Endodermal cell (in vitro differentiated cells): ENCODE measurements around the gene BLTP3A. TPM values are rescaled to one million over a fixed set of nuclear protein-coding genes. Genes with fewer than 3 reads are reported as not detected.
A peak's percentile ranks its signal among the peaks of the same experiment; 100 is the strongest.
"Not testable (repeated sequence)": the region's sequence is repeated elsewhere in the genome, so short reads cannot be mapped to it uniquely, and the experiment has no call there.

Source experiments
- DNase-seq: peaks from one replicate; pipeline ENCODE4 v3.0.0-alpha.2; 2017
- H3K27ac ChIP-seq: 2 replicates; pipeline ENCODE4 v1.5.1; 2013; ENCODE audit warnings: mild to moderate bottlenecking, low read depth, low read length, moderate library complexity
- H3K27me3 ChIP-seq: 2 replicates; pipeline ENCODE4 v1.6.1; 2013; ENCODE audit warnings: mild to moderate bottlenecking, low read length, moderate library complexity; ENCODE audit not compliant: insufficient read depth, control insufficient read depth, poor library complexity, severe bottlenecking
- H3K36me3 ChIP-seq: 2 replicates; pipeline ENCODE4 v1.7.0; 2013; ENCODE audit warnings: mild to moderate bottlenecking, low read length, moderate library complexity; ENCODE audit not compliant: control insufficient read depth, insufficient read depth
- H3K4me1 ChIP-seq: one replicate; pipeline ENCODE4 v1.7.0; 2013; ENCODE audit warnings: low read length; ENCODE audit not compliant: control insufficient read depth, insufficient read depth
- H3K4me3 ChIP-seq: 2 replicates; pipeline ENCODE4 v1.5.1; 2013; ENCODE audit warnings: mild to moderate bottlenecking, low read length, moderate library complexity
- H3K9ac ChIP-seq: 2 replicates; pipeline ENCODE4 v1.6.1; 2013; ENCODE audit warnings: mild to moderate bottlenecking, low read length, moderate library complexity; ENCODE audit not compliant: poor library complexity, severe bottlenecking; ENCODE audit errors: extremely low read depth
- H3K9me3 ChIP-seq: 2 replicates; pipeline ENCODE4 v1.6.1; 2013; ENCODE audit warnings: mild to moderate bottlenecking, low read length, moderate library complexity; ENCODE audit not compliant: control insufficient read depth
- H3K27ac Mint-ChIP-seq: 2 replicates; pipeline ENCODE4 v1.8.0; 2020; ENCODE audit warnings: mixed read lengths
- H3K27me3 Mint-ChIP-seq: 2 replicates; pipeline ENCODE4 v1.8.0; 2021; ENCODE audit warnings: mild to moderate bottlenecking, mixed read lengths; ENCODE audit not compliant: insufficient read depth
- H3K36me3 Mint-ChIP-seq: 2 replicates; pipeline ENCODE4 v1.8.0; 2020; ENCODE audit warnings: low read depth, mixed read lengths
- H3K4me1 Mint-ChIP-seq: 2 replicates; pipeline ENCODE4 v1.8.0; 2020; ENCODE audit warnings: mixed read lengths
- H3K4me3 Mint-ChIP-seq: 2 replicates; pipeline ENCODE4 v1.8.0; 2020; ENCODE audit warnings: mild to moderate bottlenecking, moderate library complexity, mixed read lengths
- H3K9me3 Mint-ChIP-seq: 2 replicates; pipeline ENCODE4 v1.8.0; 2020; ENCODE audit warnings: mild to moderate bottlenecking, mixed read lengths
- CTCF ChIP-seq: fragments of 200-600 bp; sonication (generic); conservative IDR thresholded peaks from 2 replicates; pipeline ENCODE4 v1.5.0; 2021; ENCODE audit warnings: antibody characterized with exemption, mild to moderate bottlenecking
- WGBS, 2 experiments: methylation state at CpG; one replicate each; pipeline versions ENCODE4 v1.1.5 to v1.1.7; 2013; ENCODE audit warnings: missing lambda C conversion rate in 2 of 2, mixed read lengths in 1 of 2; ENCODE audit not compliant: insufficient coverage in 1 of 2, insufficient read length in 1 of 2; 5-methylcytosine and 5-hydroxymethylcytosine counted together
- long read RNA-seq, 4 experiments: library from polyadenylated mRNA in 2 of 4; library from RNA in 1 of 4; library from capped mRNA in 1 of 4; stranded (forward) in 3 of 4; unstranded in 1 of 4; transcript quantifications; one replicate each; pipeline ENCODE4 v2.0.0, GENCODE V29; 2020 to 2021; ENCODE audit warnings: inconsistent platforms in 1 of 4
- polyA plus RNA-seq, 2 experiments: library from polyadenylated mRNA; stranded (reverse); fragments of 50-300 nt; gene quantifications; one replicate each; pipeline ENCODE4 v1.2.3, GENCODE V29; 2013
- total RNA-seq, 2 donors: library from RNA; stranded (reverse); fragmentation: NEBNext Ultra II Directional in 1 of 2; extraction: Animal tissue kit (Norgen Biotek cat#: 25700) in 1 of 2; gene quantifications; 2 replicates in 1 of 2; 3 replicates in 1 of 2; pipeline ENCODE4 v1.2.1, GENCODE V29; 2021

The BLTP3A gene
- total RNA-seq, result 10 to 100 TPM; 18.6 to 22.5 TPM
- polyA plus RNA-seq (2013, experiment 1 of 2), result 12.5 TPM
- 11.3 TPM for polyA plus RNA-seq (2013, experiment 2 of 2)
- long read RNA-seq, experiment 1, partial matches to known transcripts, result 2 of 9 reads
- long read RNA-seq, experiment 1, other reads (novel, unspliced or antisense), result 7 of 9 reads
- long read RNA-seq, experiment 2, full-length matches to known transcripts, result 13 of 27 reads
- long read RNA-seq, experiment 2, partial matches to known transcripts, result 8 of 27 reads
- long read RNA-seq, experiment 2, other reads (novel, unspliced or antisense), result 6 of 27 reads
- long read RNA-seq, experiment 3, full-length matches to known transcripts, result 2 of 21 reads
- long read RNA-seq, experiment 3, partial matches to known transcripts, result 10 of 21 reads
- long read RNA-seq, experiment 3, other reads (novel, unspliced or antisense), result 9 of 21 reads
- long read RNA-seq, experiment 4, result 0 reads

- peaks cover 16% of the 10 kb centered on the region for H3K4me1 Mint-ChIP-seq
- H3K27me3 ChIP-seq, result no peaks in the 10 kb centered on the region
- H3K27ac ChIP-seq, result peak within 1 kb of the TSS; percentile 75
- H3K4me3 ChIP-seq, result peak within 1 kb of the TSS; percentile 91
- 0% methylated on average over 55 to 99 of the region's 99 CpGs for WGBS, 2 experiments
- peak; percentile 9 for TF ChIP-seq CTCF
- peak within 1 kb of the TSS; percentile 87 for H3K9ac ChIP-seq
- no peaks in the 10 kb centered on the region for H3K4me1 ChIP-seq
- H3K27me3 Mint-ChIP-seq, result no peaks in the 10 kb centered on the region
- H3K27ac Mint-ChIP-seq, result peak within 1 kb of the TSS; percentile 97
- H3K36me3 ChIP-seq, result no peaks in the 10 kb centered on the region
- H3K9me3 ChIP-seq, result peaks cover 5% of the 10 kb centered on the region
- peaks cover 4% of the 10 kb centered on the region for H3K36me3 Mint-ChIP-seq
- peak within 1 kb of the TSS; percentile 89 for H3K4me3 Mint-ChIP-seq
- DNase-seq, result peak; percentile 86
- H3K9me3 Mint-ChIP-seq, result peaks cover 12% of the 10 kb centered on the region
These were observed at the start of gene BLTP3A for GRCh38 chr6:34791701-34792604. BLTP3A (plus strand) TSS chr6:34792083; CDS start chr6:34792251, 168 bp downstream.

GRCh38 chr6:34742094-34742493 is 49.8 kb upstream of the BLTP3A start:
- TF ChIP-seq CTCF, result no peak
- H3K4me3 Mint-ChIP-seq, result no peak overlapping the region

GRCh38 chr6:34743625-34744293 is 48.1 kb upstream of the BLTP3A start:
- peaks cover 8% of the 10 kb centered on the region for H3K4me1 Mint-ChIP-seq

More at GRCh38 chr6:34742094-34742493, 49.8 kb upstream of the BLTP3A start:
- no peak for DNase-seq
- H3K36me3 Mint-ChIP-seq, result no peaks in the 10 kb centered on the region
- Histone ChIP-seq H3K9ac (no peak overlapping the region), H3K36me3 (no peaks in the 10 kb centered on the region), H3K4me1 (no peaks in the 10 kb centered on the region), H3K27me3 (no peaks in the 10 kb centered on the region), H3K27ac (no peak overlapping the region), H3K9me3 (no peaks in the 10 kb centered on the region), H3K4me3 (no peak overlapping the region)
- no peaks in the 10 kb centered on the region for H3K27me3 Mint-ChIP-seq
- H3K9me3 Mint-ChIP-seq, result no peaks in the 10 kb centered on the region
- 90% methylated on average over 4 of the region's 4 CpGs; no CpG with 5 or more reads in 1 of the 2 experiments for WGBS, 2 experiments
- no peak overlapping the region for H3K27ac Mint-ChIP-seq
- peaks cover 8% of the 10 kb centered on the region for H3K4me1 Mint-ChIP-seq

GRCh38 chr6:34744294-34744647 is 47.6 kb upstream of the BLTP3A start:
- H3K4me1 ChIP-seq, H3K9me3 Mint-ChIP-seq, H3K4me3 Mint-ChIP-seq, H3K27me3 ChIP-seq, H3K9me3 ChIP-seq, H3K4me3 ChIP-seq, H3K36me3 ChIP-seq, H3K27ac ChIP-seq, H3K36me3 Mint-ChIP-seq, H3K27me3 Mint-ChIP-seq, H3K9ac ChIP-seq, H3K4me1 Mint-ChIP-seq, H3K27ac Mint-ChIP-seq, DNase-seq: not testable (repeated sequence)
- WGBS, 2 experiments, result 90 to 93% methylated on average over 3 to 10 of the region's 10 CpGs

More at GRCh38 chr6:34743625-34744293, 48.1 kb upstream of the BLTP3A start:
- Mint-ChIP-seq H3K9me3 (no peaks in the 10 kb centered on the region), H3K27me3 (no peaks in the 10 kb centered on the region), H3K36me3 (no peaks in the 10 kb centered on the region), H3K27ac (no peak overlapping the region), H3K4me3 (no peak overlapping the region)
- Histone ChIP-seq H3K9ac (no peak overlapping the region), H3K36me3 (no peaks in the 10 kb centered on the region), H3K27me3 (no peaks in the 10 kb centered on the region), H3K27ac (no peak overlapping the region), H3K4me3 (no peak overlapping the region), H3K4me1 (no peaks in the 10 kb centered on the region), H3K9me3 (no peaks in the 10 kb centered on the region)
- TF ChIP-seq CTCF, result no peak
- 90 to 98% methylated on average over 6 to 7 of the region's 7 CpGs for WGBS, 2 experiments
- no peak for DNase-seq
